GM23338 (cell line): ENCODE data around the gene MPEG1. TPM values are rescaled to one million over a fixed set of nuclear protein-coding genes. Genes with fewer than 3 reads are reported as not detected.

Experiments used
- ATAC-seq: fragments of 200-7000 bp; cut with Tn5 transposase; 3 replicates; pipeline ENCODE4 v1.9.1; 2020
- DNase-seq: peaks from one replicate; pipeline ENCODE4 v3.0.0-alpha.2; 2015; ENCODE audit warnings: low spot score
- H2AFZ ChIP-seq: fragments of 200-600 bp; sonication (generic); 2 replicates; pipeline ENCODE4 v1.8.0; 2016; ENCODE audit warnings: antibody characterized with exemption, mild to moderate bottlenecking, moderate library complexity
- H3F3A ChIP-seq: fragments of 200-600 bp; sonication (generic); replicated peaks from 2 replicates; pipeline ENCODE4 v1.8.0; 2017; ENCODE audit warnings: antibody characterized with exemption, mixed run types, low read depth
- H3K27ac ChIP-seq: fragments of 200-600 bp; sonication (generic); 2 replicates; pipeline ENCODE4 v1.6.1; 2016; ENCODE audit warnings: low read depth
- H3K27me3 ChIP-seq: fragments of 200-600 bp; sonication (generic); 2 replicates; pipeline ENCODE4 v1.8.0; 2016; ENCODE audit warnings: mild to moderate bottlenecking, mixed run types, moderate library complexity; ENCODE audit not compliant: insufficient read depth
- H3K36me3 ChIP-seq: fragments of 200-600 bp; sonication (generic); 2 replicates; pipeline ENCODE4 v1.8.0; 2016; ENCODE audit warnings: mild to moderate bottlenecking; ENCODE audit not compliant: insufficient read depth
- H3K4me1 ChIP-seq: fragments of 200-600 bp; sonication (generic); 2 replicates; pipeline ENCODE4 v1.8.0; 2016; ENCODE audit warnings: mild to moderate bottlenecking, moderate library complexity; ENCODE audit not compliant: insufficient read depth
- H3K4me2 ChIP-seq: fragments of 200-600 bp; sonication (generic); 2 replicates; pipeline ENCODE4 v1.7.1; 2017; ENCODE audit warnings: mixed run types
- H3K4me3 ChIP-seq: fragments of 200-600 bp; sonication (generic); 2 replicates; pipeline ENCODE4 v1.6.1; 2016; ENCODE audit warnings: mixed run types
- H3K79me2 ChIP-seq: fragments of 200-600 bp; sonication (generic); replicated peaks from 2 replicates; pipeline ENCODE4 v1.8.0; 2017; ENCODE audit warnings: mild to moderate bottlenecking; ENCODE audit not compliant: insufficient read depth
- H3K9me2 ChIP-seq: fragments of 200-600 bp; sonication (generic); 2 replicates; pipeline ENCODE4 v1.8.0; 2017; ENCODE audit not compliant: insufficient read depth
- H4K20me1 ChIP-seq: fragments of 200-600 bp; sonication (generic); replicated peaks from 2 replicates; pipeline ENCODE4 v1.8.0; 2017; ENCODE audit warnings: mild to moderate bottlenecking; ENCODE audit not compliant: insufficient read depth
- H3K27ac Mint-ChIP-seq: 2 replicates; pipeline ENCODE4 v1.8.0; 2020; ENCODE audit warnings: inconsistent platforms, mild to moderate bottlenecking, moderate library complexity, mixed read lengths
- H3K27me3 Mint-ChIP-seq: 3 replicates; pipeline ENCODE4 v1.8.0; 2022; ENCODE audit warnings: low read depth, mild to moderate bottlenecking, moderate library complexity, mixed read lengths, inconsistent platforms; ENCODE audit not compliant: insufficient read depth, poor library complexity
- H3K36me3 Mint-ChIP-seq: 3 replicates; pipeline ENCODE4 v1.8.0; 2021; ENCODE audit warnings: low read depth, mild to moderate bottlenecking, inconsistent platforms, moderate library complexity, mixed read lengths
- H3K4me1 Mint-ChIP-seq: 3 replicates; pipeline ENCODE4 v1.8.0; 2020; ENCODE audit warnings: mild to moderate bottlenecking, inconsistent platforms, mixed read lengths
- H3K4me3 Mint-ChIP-seq: 3 replicates; pipeline ENCODE4 v1.8.0; 2021; ENCODE audit warnings: moderate library complexity, mild to moderate bottlenecking, inconsistent platforms, mixed read lengths
- H3K9me3 Mint-ChIP-seq: 3 replicates; pipeline ENCODE4 v1.8.0; 2020; ENCODE audit warnings: moderate library complexity, mild to moderate bottlenecking, inconsistent platforms, mixed read lengths
- EZH2 ChIP-seq: fragments of 200-600 bp; sonication (generic); IDR thresholded peaks from one replicate; pipeline ENCODE4 v1.8.0; 2017; ENCODE audit warnings: antibody characterized with exemption, mild to moderate bottlenecking, low read depth; ENCODE audit not compliant: unreplicated experiment
- EZH2phosphoT487 ChIP-seq: fragments of 200-600 bp; sonication (generic); IDR thresholded peaks from one replicate; pipeline ENCODE4 v1.8.1; 2018; ENCODE audit warnings: antibody characterized with exemption; ENCODE audit not compliant: unreplicated experiment
- JUNB ChIP-seq: IDR thresholded peaks from one replicate; pipeline ENCODE4 v1.6.1; 2016; ENCODE audit warnings: antibody characterized with exemption; ENCODE audit not compliant: unreplicated experiment
- NANOG ChIP-seq: IDR thresholded peaks from 2 replicates; pipeline ENCODE4 v1.6.1; 2016; ENCODE audit warnings: antibody characterized with exemption, borderline replicate concordance
- POLR2AphosphoS5 ChIP-seq: IDR thresholded peaks from 2 replicates; pipeline ENCODE4 v1.6.1; 2016; ENCODE audit warnings: antibody characterized with exemption, low read depth
- STAT1 ChIP-seq: IDR thresholded peaks from one replicate; pipeline ENCODE4 v1.6.1; 2016; ENCODE audit warnings: antibody characterized with exemption; ENCODE audit not compliant: unreplicated experiment
- ZNF114 ChIP-seq: fragments of 250-450 bp; sonication (Bioruptor Pico); IDR thresholded peaks from 2 replicates; pipeline ENCODE4 v1.5.0; 2020; ENCODE audit warnings: mild to moderate bottlenecking, moderate library complexity
- ZNF462 ChIP-seq: fragments of 250-450 bp; sonication (Bioruptor Pico); IDR thresholded peaks from 2 replicates; pipeline ENCODE4 v1.5.0; 2020; ENCODE audit warnings: mild to moderate bottlenecking, moderate library complexity
- polyA plus RNA-seq: library from polyadenylated mRNA; unstranded; fragments of >200 nt; fragmentation: Nextera tagmentation; extraction: Ambion mirVana; gene quantifications from 2 replicates; pipeline ENCODE4 v1.2.1, GENCODE V29; 2016
- total RNA-seq: library from RNA; depleted of rRNA; stranded (reverse); fragments of >200 nt; shearing (Covaris generic); gene quantifications from 2 replicates; pipeline ENCODE4 v1.2.3, GENCODE V29; 2014
- TF ChIP-seq, protein P1 (sequence below): IDR thresholded peaks from one replicate; pipeline ENCODE4 v1.6.1; 2018; ENCODE audit warnings: antibody characterized with exemption; ENCODE audit not compliant: unreplicated experiment
- TF ChIP-seq, protein P2 (sequence below), 2 experiments: fragments of 200-600 bp in 1 of 2; sonication (generic) in 1 of 2; conservative IDR thresholded peaks; 2 replicates each; pipeline versions ENCODE4 v1.5.1 to v1.6.1; 2016 to 2017; ENCODE audit warnings: antibody characterized with exemption in 2 of 2, low read depth in 2 of 2, mild to moderate bottlenecking in 2 of 2, moderate library complexity in 1 of 2

Gene MPEG1
- total and polyA plus RNA-seq, 2 experiments from 2014 or later, result not detected

- TF ChIP-seq, protein P1, sequence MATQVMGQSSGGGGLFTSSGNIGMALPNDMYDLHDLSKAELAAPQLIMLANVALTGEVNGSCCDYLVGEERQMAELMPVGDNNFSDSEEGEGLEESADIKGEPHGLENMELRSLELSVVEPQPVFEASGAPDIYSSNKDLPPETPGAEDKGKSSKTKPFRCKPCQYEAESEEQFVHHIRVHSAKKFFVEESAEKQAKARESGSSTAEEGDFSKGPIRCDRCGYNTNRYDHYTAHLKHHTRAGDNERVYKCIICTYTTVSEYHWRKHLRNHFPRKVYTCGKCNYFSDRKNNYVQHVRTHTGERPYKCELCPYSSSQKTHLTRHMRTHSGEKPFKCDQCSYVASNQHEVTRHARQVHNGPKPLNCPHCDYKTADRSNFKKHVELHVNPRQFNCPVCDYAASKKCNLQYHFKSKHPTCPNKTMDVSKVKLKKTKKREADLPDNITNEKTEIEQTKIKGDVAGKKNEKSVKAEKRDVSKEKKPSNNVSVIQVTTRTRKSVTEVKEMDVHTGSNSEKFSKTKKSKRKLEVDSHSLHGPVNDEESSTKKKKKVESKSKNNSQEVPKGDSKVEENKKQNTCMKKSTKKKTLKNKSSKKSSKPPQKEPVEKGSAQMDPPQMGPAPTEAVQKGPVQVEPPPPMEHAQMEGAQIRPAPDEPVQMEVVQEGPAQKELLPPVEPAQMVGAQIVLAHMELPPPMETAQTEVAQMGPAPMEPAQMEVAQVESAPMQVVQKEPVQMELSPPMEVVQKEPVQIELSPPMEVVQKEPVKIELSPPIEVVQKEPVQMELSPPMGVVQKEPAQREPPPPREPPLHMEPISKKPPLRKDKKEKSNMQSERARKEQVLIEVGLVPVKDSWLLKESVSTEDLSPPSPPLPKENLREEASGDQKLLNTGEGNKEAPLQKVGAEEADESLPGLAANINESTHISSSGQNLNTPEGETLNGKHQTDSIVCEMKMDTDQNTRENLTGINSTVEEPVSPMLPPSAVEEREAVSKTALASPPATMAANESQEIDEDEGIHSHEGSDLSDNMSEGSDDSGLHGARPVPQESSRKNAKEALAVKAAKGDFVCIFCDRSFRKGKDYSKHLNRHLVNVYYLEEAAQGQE, result no peak
- TF ChIP-seq JUNB, result no peak
- TF ChIP-seq ZNF114 (CRISPR knock-in tag), result no peak
Measured at GRCh38 chr11:59205648-59206047, 7.1 kb downstream of the MPEG1 start (continued).

DNA sequence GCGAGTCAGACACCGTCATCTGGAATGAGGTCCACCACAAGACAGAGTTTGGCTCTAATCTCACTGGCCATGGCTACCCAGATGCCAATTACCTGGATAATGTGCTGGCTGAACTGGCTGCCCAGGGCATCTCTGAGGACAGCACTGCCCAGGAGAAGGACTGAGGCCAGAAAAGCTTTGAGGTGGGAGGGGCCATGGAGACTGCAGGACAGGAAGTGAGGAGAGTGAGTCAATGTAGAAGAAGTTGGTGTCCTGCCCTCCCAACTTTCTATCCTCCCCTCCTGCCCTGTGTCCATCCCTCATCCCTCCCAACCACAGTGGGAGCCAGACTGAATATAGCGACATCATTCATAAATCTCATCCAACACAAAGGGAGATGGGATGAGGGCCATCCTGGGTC, 8.0 kb downstream of the MPEG1 start:
- Histone ChIP-seq H3K4me2 (no peak overlapping the region), H3K27ac (no peak overlapping the region), H4K20me1 (no peaks in the 10 kb centered on the region; the same call in 1 of the 2 replicates), H3K79me2 (no peaks in the 10 kb centered on the region), H3K27me3 (no peaks in the 10 kb centered on the region), H3K4me3 (no peak overlapping the region), H3K36me3 (peaks cover 9% of the 10 kb centered on the region), H3K4me1 (peaks cover 4% of the 10 kb centered on the region; the same call in 1 of the 2 replicates), H3F3A (no peaks in the 10 kb centered on the region), H3K9me2 (peaks cover 3% of the 10 kb centered on the region; the same call in 1 of the 2 replicates), H2AFZ (no peak overlapping the region)
- DNase-seq (no peak), ATAC-seq (no peak)
- Mint-ChIP-seq H3K36me3 (peaks cover 44% of the 10 kb centered on the region), H3K27me3 (peaks cover 11% of the 10 kb centered on the region), H3K4me1 (peaks cover 8% of the 10 kb centered on the region; the same call in 2 of the 3 replicates), H3K4me3 (no peak overlapping the region), H3K27ac (no peak overlapping the region), H3K9me3 (no peaks in the 10 kb centered on the region; the same call in 2 of the 3 replicates)
- no peak for TF ChIP-seq ZNF462
- TF ChIP-seq, protein P2, sequence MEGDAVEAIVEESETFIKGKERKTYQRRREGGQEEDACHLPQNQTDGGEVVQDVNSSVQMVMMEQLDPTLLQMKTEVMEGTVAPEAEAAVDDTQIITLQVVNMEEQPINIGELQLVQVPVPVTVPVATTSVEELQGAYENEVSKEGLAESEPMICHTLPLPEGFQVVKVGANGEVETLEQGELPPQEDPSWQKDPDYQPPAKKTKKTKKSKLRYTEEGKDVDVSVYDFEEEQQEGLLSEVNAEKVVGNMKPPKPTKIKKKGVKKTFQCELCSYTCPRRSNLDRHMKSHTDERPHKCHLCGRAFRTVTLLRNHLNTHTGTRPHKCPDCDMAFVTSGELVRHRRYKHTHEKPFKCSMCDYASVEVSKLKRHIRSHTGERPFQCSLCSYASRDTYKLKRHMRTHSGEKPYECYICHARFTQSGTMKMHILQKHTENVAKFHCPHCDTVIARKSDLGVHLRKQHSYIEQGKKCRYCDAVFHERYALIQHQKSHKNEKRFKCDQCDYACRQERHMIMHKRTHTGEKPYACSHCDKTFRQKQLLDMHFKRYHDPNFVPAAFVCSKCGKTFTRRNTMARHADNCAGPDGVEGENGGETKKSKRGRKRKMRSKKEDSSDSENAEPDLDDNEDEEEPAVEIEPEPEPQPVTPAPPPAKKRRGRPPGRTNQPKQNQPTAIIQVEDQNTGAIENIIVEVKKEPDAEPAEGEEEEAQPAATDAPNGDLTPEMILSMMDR (conservative IDR thresholded peaks at IDR 0.05; ENCODE audit: low read depth in 2 of 2), result no peak
- TF ChIP-seq EZH2, result no peak
- TF ChIP-seq EZH2phosphoT487, result no peak
- no peak for TF ChIP-seq ZNF114 (CRISPR knock-in tag)
- TF ChIP-seq STAT1, result no peak
- TF ChIP-seq POLR2AphosphoS5, result no peak
- no peak for TF ChIP-seq JUNB
- TF ChIP-seq, protein P1, result no peak
- TF ChIP-seq NANOG, result no peak
